Hepatocyte (in vitro differentiated cells): ENCODE data around the gene INPP5K. TPM values are rescaled to one million over a fixed set of nuclear protein-coding genes. Genes with fewer than 3 reads are reported as not detected.

Experiments used
- DNase-seq: peaks from one replicate; pipeline ENCODE4 v3.0.0-alpha.2; 2016; ENCODE audit warnings: low spot score
- H2AFZ ChIP-seq: fragments of 200-600 bp; sonication (generic); 2 replicates; pipeline ENCODE4 v1.6.0; 2016; ENCODE audit warnings: antibody characterized with exemption, mild to moderate bottlenecking
- H3K27ac ChIP-seq: fragments of 200-600 bp; sonication (generic); 2 replicates; pipeline ENCODE4 v1.5.1; 2016; ENCODE audit warnings: mild to moderate bottlenecking
- H3K27me3 ChIP-seq: fragments of 200-600 bp; sonication (generic); 2 replicates; pipeline ENCODE4 v1.6.1; 2016
- H3K36me3 ChIP-seq: fragments of 200-600 bp; sonication (generic); replicated peaks from 2 replicates; pipeline ENCODE4 v1.5.1; 2016; ENCODE audit warnings: low read depth; ENCODE audit not compliant: insufficient read depth
- H3K4me1 ChIP-seq: fragments of 200-600 bp; sonication (generic); 2 replicates; pipeline ENCODE4 v1.5.1; 2016; ENCODE audit warnings: mild to moderate bottlenecking, moderate library complexity; ENCODE audit not compliant: insufficient read depth
- H3K4me2 ChIP-seq: fragments of 200-600 bp; sonication (generic); 2 replicates; pipeline ENCODE4 v1.6.0; 2016
- H3K4me3 ChIP-seq: fragments of 200-600 bp; sonication (generic); 2 replicates; pipeline ENCODE4 v1.5.1; 2016; ENCODE audit warnings: mild to moderate bottlenecking
- H3K79me2 ChIP-seq: fragments of 200-600 bp; sonication (generic); 2 replicates; pipeline ENCODE4 v1.6.0; 2017; ENCODE audit warnings: mild to moderate bottlenecking
- H3K9me2 ChIP-seq: fragments of 200-600 bp; sonication (generic); replicated peaks from 2 replicates; pipeline ENCODE4 v1.6.0; 2017; ENCODE audit warnings: mild to moderate bottlenecking; ENCODE audit not compliant: insufficient read depth
- H3K9me3 ChIP-seq: fragments of 200-600 bp; sonication (generic); 2 replicates; pipeline ENCODE4 v1.5.1; 2016; ENCODE audit warnings: low read depth, mild to moderate bottlenecking
- H4K20me1 ChIP-seq: fragments of 200-600 bp; sonication (generic); 2 replicates; pipeline ENCODE4 v1.6.0; 2016; ENCODE audit warnings: mild to moderate bottlenecking; ENCODE audit not compliant: insufficient read depth, poor library complexity, severe bottlenecking
- CTCF ChIP-seq: fragments of 200-600 bp; sonication (generic); IDR thresholded peaks from 2 replicates; pipeline ENCODE4 v1.5.1; 2016; ENCODE audit warnings: antibody characterized with exemption, mild to moderate bottlenecking; ENCODE audit not compliant: poor library complexity
- EZH2 ChIP-seq: fragments of 200-600 bp; sonication (generic); IDR thresholded peaks from 2 replicates; pipeline ENCODE4 v1.6.1; 2016; ENCODE audit warnings: antibody characterized with exemption, mild to moderate bottlenecking, borderline replicate concordance
- EZH2phosphoT487 ChIP-seq: fragments of 200-600 bp; sonication (generic); IDR thresholded peaks from one replicate; pipeline ENCODE4 v1.6.1; 2018; ENCODE audit warnings: antibody characterized with exemption, mild to moderate bottlenecking, low read depth, moderate library complexity; ENCODE audit not compliant: unreplicated experiment, severe bottlenecking
- WGBS: methylation state at CpG from one replicate; pipeline ENCODE4 v1.1.6; 2016; ENCODE audit warnings: low lambda C conversion rate; ENCODE audit errors: missing lambda C conversion rate; 5-methylcytosine and 5-hydroxymethylcytosine counted together
- polyA plus RNA-seq: library from polyadenylated mRNA; unstranded; fragments of >200 nt; fragmentation: Nextera tagmentation; extraction: Ambion mirVana; gene quantifications from 2 replicates; pipeline ENCODE4 v1.2.1, GENCODE V29; 2016
- total RNA-seq: library from RNA; depleted of rRNA; stranded (reverse); fragments of >200 nt; gene quantifications from 2 replicates; pipeline ENCODE4 v1.2.3, GENCODE V29; 2014

Gene INPP5K
- total and polyA plus RNA-seq, 2 experiments from 2014 or later = 34.7 to 40.4 TPM

- H3K9me3 ChIP-seq = no peaks in the 10 kb centered on the region
- H2AFZ ChIP-seq = no peak overlapping the region
- peaks cover 24% of the 10 kb centered on the region for H3K4me1 ChIP-seq
- H3K27me3 ChIP-seq = no peaks in the 10 kb centered on the region
- no peak for DNase-seq
- peak overlapping the region; percentile 82 for H3K4me3 ChIP-seq
- WGBS = no CpG with 5 or more reads among the region's 62 CpGs
- H3K4me2 ChIP-seq = peak overlapping the region; percentile 97
- TF ChIP-seq EZH2phosphoT487 = no peak
- no peak for TF ChIP-seq CTCF
- no peak for TF ChIP-seq EZH2
- H3K36me3 ChIP-seq = no peaks in the 10 kb centered on the region
- peak overlapping the region; percentile 97 for H3K27ac ChIP-seq
- peaks cover 42% of the 10 kb centered on the region for H3K79me2 ChIP-seq
- no peaks in the 10 kb centered on the region for H3K9me2 ChIP-seq
- peaks cover 35% of the 10 kb centered on the region for H4K20me1 ChIP-seq
Measured at GRCh38 chr17:1562176-1562643, 45.8 kb upstream of the INPP5K start.

GRCh38 chr17:1561420-1562175 lies 45.2 kb upstream of the INPP5K start:
- peaks cover 41% of the 10 kb centered on the region for H4K20me1 ChIP-seq
- H2AFZ ChIP-seq = no peak overlapping the region

GRCh38 chr17:1560858-1561355 lies 44.5 kb upstream of the INPP5K start:
- TF ChIP-seq EZH2 = no peak
- TF ChIP-seq CTCF = no peak
- no peak for TF ChIP-seq EZH2phosphoT487
- Histone ChIP-seq H3K4me3 (peak overlapping the region; percentile 82), H3K4me2 (peak overlapping the region; percentile 97), H3K9me3 (no peaks in the 10 kb centered on the region), H3K9me2 (no peaks in the 10 kb centered on the region), H3K27me3 (no peaks in the 10 kb centered on the region), H3K27ac (peak overlapping the region; percentile 97), H3K79me2 (peaks cover 55% of the 10 kb centered on the region), H2AFZ (no peak overlapping the region), H3K36me3 (no peaks in the 10 kb centered on the region), H4K20me1 (peaks cover 48% of the 10 kb centered on the region), H3K4me1 (peaks cover 24% of the 10 kb centered on the region)
- no peak for DNase-seq
- whole genome bisulfite sequencing = 80% methylated on average over 6 of the region's 7 CpGs

More at GRCh38 chr17:1561420-1562175, 45.2 kb upstream of the INPP5K start:
- H3K4me1 ChIP-seq = peaks cover 24% of the 10 kb centered on the region
- peak overlapping the region; percentile 97 for H3K4me2 ChIP-seq
- peaks cover 49% of the 10 kb centered on the region for H3K79me2 ChIP-seq
- no peaks in the 10 kb centered on the region for H3K27me3 ChIP-seq
- peak overlapping the region; percentile 97 for H3K27ac ChIP-seq
- no peaks in the 10 kb centered on the region for H3K36me3 ChIP-seq
- no peaks in the 10 kb centered on the region for H3K9me3 ChIP-seq
- peak overlapping the region; percentile 82 for H3K4me3 ChIP-seq
- TF ChIP-seq CTCF (peak; percentile 14), EZH2 (no peak), EZH2phosphoT487 (no peak)
- DNase-seq = peak; percentile 73
- no peaks in the 10 kb centered on the region for H3K9me2 ChIP-seq
- WGBS = 11% methylated on average over 29 of the region's 47 CpGs
